ENCODE measurements around the gene BCL11B. TPM values are rescaled to one million over a fixed set of nuclear protein-coding genes. Genes with fewer than 3 reads are reported as not detected.

The BCL11B gene
- total and polyA plus RNA-seq, 9 of the 15 experiments (the other 6 are each of a cell fraction or from before 2014, with no cell fraction given) = 0.09 TPM; not detected in 8

GRCh38 chr14:99229654-99230207, 42.3 kb downstream of the BCL11B start:
- H3K9me3 ChIP-seq (replicated peaks; ENCODE audit: control insufficient read depth, insufficient read depth, low read depth, low read length) = no peaks in the 10 kb centered on the region
- 1% methylated on average over 10 of the region's 10 CpGs for WGBS (ENCODE audit: insufficient coverage, low coverage, missing lambda C conversion rate)
- ChIA-PET CTCF (ENCODE audit: low intra/inter-chr PET ratio) (no interaction called here), POLR2A (no interaction called here)
- no peak overlapping the region for H3K4me2 ChIP-seq (ENCODE audit: insufficient read depth, low read length)
- no peak overlapping the region for H3K9ac ChIP-seq (ENCODE audit: insufficient read depth in 1 of 2, low read depth in 2 of 2, low read length in 2 of 2)
- no peaks in the 10 kb centered on the region for H3K9me1 ChIP-seq (ENCODE audit: control insufficient read depth, insufficient read depth, low read length)
- FAIRE-seq = no peak
- no peaks in the 10 kb centered on the region for H3K79me2 ChIP-seq (ENCODE audit: control insufficient read depth, insufficient read depth, low read length)
- no peak for ATAC-seq
- in situ Hi-C loops (cut with MboI) (no loop called here), intact Hi-C loops (cut with micrococcal nuclease) (no loop called here)
- DNase-seq (ENCODE audit: extremely low read depth in 1 of 4, low spot score in 3 of 4) = no peak
- peaks cover 0 to 13% of the 10 kb centered on the region in 2 experiments; a peak in 1 of 5 replicates for H3K27me3 ChIP-seq (ENCODE audit: control insufficient read depth in 2 of 2, insufficient read depth in 2 of 2, low read length in 2 of 2)
- no peak overlapping the region for H2AFZ ChIP-seq (ENCODE audit: low read depth, low read length)
- H3K36me3 ChIP-seq (ENCODE audit: control insufficient read depth, insufficient read depth, low read length) = no peaks in the 10 kb centered on the region
- H3K27ac ChIP-seq (ENCODE audit: extremely low read depth, low read depth, low read length) = no peak overlapping the region
- BruUV-seq (replicated peaks) = no TSS peak
- no peak overlapping the region for H3K4me3 ChIP-seq
- 0 out of 5 replicates have a peak, but pooled peaks cover 0 to 3% of the 10 kb centered on the region in 2 experiments for H3K4me1 ChIP-seq (replicated peaks in 1 of 2; ENCODE audit: control insufficient read depth in 2 of 2, insufficient read depth in 2 of 2, low read length in 2 of 2)
- no peaks in the 10 kb centered on the region for H4K20me1 ChIP-seq (replicated peaks; ENCODE audit: control insufficient read depth, insufficient read depth, low read length)
- no peak for TF ChIP-seq DEAF1 (CRISPR knock-in tag; IDR thresholded peaks at IDR 0.05)
- no peak for TF ChIP-seq NUFIP1 (IDR thresholded peaks at IDR 0.05; ENCODE audit: partially characterized antibody)
- no peak for TF ChIP-seq CBFA2T2 (conservative IDR thresholded peaks at IDR 0.05)
- TF ChIP-seq TOE1 (IDR thresholded peaks at IDR 0.05; ENCODE audit: borderline replicate concordance) = no peak
- TF ChIP-seq TOE1 (CRISPR knock-in tag; IDR thresholded peaks at IDR 0.05; ENCODE audit: borderline replicate concordance, low read depth) = no peak
- TF ChIP-seq TFAM (CRISPR knock-in tag; conservative IDR thresholded peaks at IDR 0.05) = no peak
- no peak for TF ChIP-seq ELF4 (CRISPR knock-in tag; IDR thresholded peaks at IDR 0.05)
- TF ChIP-seq HBP1 (CRISPR knock-in tag; IDR thresholded peaks at IDR 0.05) = no peak
- no peak for TF ChIP-seq MCM2 (IDR thresholded peaks at IDR 0.05; ENCODE audit: low read depth)
- no peak for TF ChIP-seq CREBBP (IDR thresholded peaks at IDR 0.05; ENCODE audit: low read depth, low read length)
- no peak for TF ChIP-seq KAT2B (IDR thresholded peaks at IDR 0.05; ENCODE audit: low read depth, low read length)
- TF ChIP-seq ZFP36 (IDR thresholded peaks at IDR 0.05; ENCODE audit: low read depth, low read length, partially characterized antibody) = no peak
- TF ChIP-seq RBFOX2 (IDR thresholded peaks at IDR 0.05; ENCODE audit: low read depth, low read length) = no peak
- no peak for TF ChIP-seq CHD1 (IDR thresholded peaks at IDR 0.05; ENCODE audit: low read length)
- no peak for TF ChIP-seq ZNF740 (CRISPR knock-in tag; IDR thresholded peaks at IDR 0.05)
- TF ChIP-seq ZNF740 (tag; IDR thresholded peaks at IDR 0.05) = no peak
- TF ChIP-seq ERF (CRISPR knock-in tag; IDR thresholded peaks at IDR 0.05) = no peak
- no peak for TF ChIP-seq ZBTB7A (IDR thresholded peaks at IDR 0.05; ENCODE audit: borderline replicate concordance, control insufficient read depth, low read depth, low read length)
- TF ChIP-seq MXD1 (CRISPR knock-in tag; IDR thresholded peaks at IDR 0.05; ENCODE audit: borderline replicate concordance, poor library complexity, severe bottlenecking) = no peak
- TF ChIP-seq EZH2 (IDR thresholded peaks at IDR 0.05; ENCODE audit: borderline replicate concordance, low read depth, low read length) = no peak
